Endothelial cell of umbilical vein (primary cell): ENCODE results near the gene TRIM69.

Source experiments
- CTCF ChIP-seq, 2 donors: IDR thresholded peaks; 1 replicate in 1 of 2; 2 replicates in 1 of 2; pipeline ENCODE4 v1.5.1; 2011; ENCODE audit warnings: low read length in 2 of 2, mild to moderate bottlenecking in 2 of 2, moderate library complexity in 2 of 2, control low read depth in 1 of 2, inconsistent platforms in 1 of 2, low read depth in 1 of 2; ENCODE audit not compliant: insufficient read depth in 1 of 2; ENCODE audit errors: extremely low read depth in 1 of 2
- JUN ChIP-seq: IDR thresholded peaks from 2 replicates; pipeline ENCODE4 v1.6.1; 2011; ENCODE audit warnings: borderline replicate concordance, low read depth; ENCODE audit not compliant: insufficient read length, insufficient read depth
- MYC ChIP-seq: IDR thresholded peaks from one replicate; pipeline ENCODE4 v1.6.1; 2011; ENCODE audit warnings: mild to moderate bottlenecking, low read depth, low read length
- POLR2A ChIP-seq: IDR thresholded peaks from 2 replicates; pipeline ENCODE4 v1.6.1; 2012; ENCODE audit warnings: low read depth, mild to moderate bottlenecking, control low read depth, low read length
- POLR2AphosphoS5 ChIP-seq: IDR thresholded peaks from 2 replicates; pipeline ENCODE4 v1.6.1; 2012; ENCODE audit warnings: low read depth, mild to moderate bottlenecking, control low read depth, low read length, moderate library complexity; ENCODE audit not compliant: insufficient read depth

GRCh38 chr15:44695294-44695693 is 41.0 kb upstream of the TRIM69 start:
- no peak for TF ChIP-seq CTCF (IDR thresholded peaks at IDR 0.05; ENCODE audit: extremely low read depth in 1 of 2, insufficient read depth in 1 of 2, low read depth in 1 of 2, low read length in 2 of 2)
- TF ChIP-seq POLR2A, result no peak
- no peak for TF ChIP-seq JUN
- TF ChIP-seq POLR2AphosphoS5, result no peak
- no peak for TF ChIP-seq MYC
